NCI-H2029 treated with DMSO at 0.1 percent for 48 hours (cell line): ENCODE data around the gene MRPL3.
"Not testable (repeated sequence)": the region's sequence is repeated elsewhere in the genome, so short reads cannot be mapped to it uniquely, and the experiment has no call there.

ENCODE experiments used
- DNase-seq: peaks from one replicate; lab custom pipeline; 2025; lab: John Stamatoyannopoulos, UW

Gene MRPL3

DNA sequence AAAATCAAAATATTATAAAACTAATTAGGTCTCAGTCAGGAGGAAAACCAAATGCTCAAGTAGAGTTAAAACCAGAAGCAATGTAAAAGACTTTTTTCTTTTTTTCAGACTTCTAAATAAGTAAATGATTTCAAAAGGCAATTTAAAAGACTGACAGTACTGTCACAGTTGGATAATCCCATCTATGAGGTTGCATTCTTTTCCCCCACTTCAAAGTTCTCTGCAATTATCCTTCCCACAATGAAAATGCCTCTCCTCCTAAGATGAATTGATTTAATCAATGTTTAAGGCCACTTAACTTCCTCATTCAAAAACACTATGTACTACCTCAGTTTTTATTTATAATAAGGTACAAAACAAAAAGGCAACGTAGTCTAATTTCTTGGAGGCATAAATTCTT is 8.1 kb downstream of the MRPL3 start:
- DNase-seq = no peak

- no peak for DNase-seq
Measured at GRCh38 chr3:131491775-131492174, 11.0 kb downstream of the MRPL3 start.

DNA sequence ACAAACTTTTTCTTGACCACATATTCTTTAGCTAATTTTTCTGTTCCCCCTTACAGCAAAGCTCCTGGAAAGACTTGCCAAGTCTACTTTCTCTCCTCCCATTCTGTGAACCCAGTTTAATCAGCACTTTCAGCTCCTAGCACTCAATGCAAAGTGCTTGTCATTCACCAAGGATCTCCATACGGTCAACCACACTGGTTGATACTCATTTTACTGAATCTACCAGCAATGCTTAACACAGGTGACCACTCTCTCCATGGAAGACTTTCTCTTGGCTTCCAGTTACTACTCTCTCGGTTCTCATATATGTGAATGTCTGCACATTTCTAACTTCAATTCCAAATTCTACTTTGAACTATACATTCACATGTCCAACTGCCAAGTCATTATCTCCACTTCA is 11.7 kb downstream of the MRPL3 start:
- no peak for DNase-seq

GRCh38 chr3:131486545-131486944 is 16.2 kb downstream of the MRPL3 start:
- not testable (repeated sequence) for DNase-seq

- no peak for DNase-seq
Measured at GRCh38 chr3:131485119-131485518, 17.7 kb downstream of the MRPL3 start.

DNA sequence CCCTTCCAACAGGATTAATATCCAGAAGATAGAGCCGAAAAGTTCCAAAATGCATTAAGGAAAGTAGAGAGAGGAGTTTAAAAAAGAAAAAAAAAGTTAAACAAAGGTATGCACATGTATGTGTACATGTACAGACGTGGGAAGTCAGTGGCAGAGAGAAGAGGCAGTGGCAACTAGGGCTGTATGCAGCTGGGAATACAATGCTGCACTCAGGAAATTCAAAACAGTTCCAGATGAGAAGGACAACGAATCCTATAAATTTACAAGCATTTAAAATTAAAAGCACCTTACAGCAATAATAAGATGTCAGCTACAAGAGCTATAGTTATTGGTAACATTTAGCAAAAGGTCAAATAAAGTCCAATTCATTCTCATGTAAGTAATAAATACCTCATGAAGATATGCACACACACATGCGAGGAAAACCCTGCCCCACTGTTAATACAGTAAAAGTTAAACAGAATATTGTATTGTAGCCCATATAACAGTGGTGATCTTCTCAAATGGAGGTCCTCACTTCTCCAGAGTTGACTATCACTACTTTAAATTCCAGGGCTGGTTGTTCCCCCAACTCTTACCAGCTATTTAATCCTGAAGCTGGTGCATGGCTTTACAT is 18.2 kb downstream of the MRPL3 start:
- DNase-seq = no peak

DNA sequence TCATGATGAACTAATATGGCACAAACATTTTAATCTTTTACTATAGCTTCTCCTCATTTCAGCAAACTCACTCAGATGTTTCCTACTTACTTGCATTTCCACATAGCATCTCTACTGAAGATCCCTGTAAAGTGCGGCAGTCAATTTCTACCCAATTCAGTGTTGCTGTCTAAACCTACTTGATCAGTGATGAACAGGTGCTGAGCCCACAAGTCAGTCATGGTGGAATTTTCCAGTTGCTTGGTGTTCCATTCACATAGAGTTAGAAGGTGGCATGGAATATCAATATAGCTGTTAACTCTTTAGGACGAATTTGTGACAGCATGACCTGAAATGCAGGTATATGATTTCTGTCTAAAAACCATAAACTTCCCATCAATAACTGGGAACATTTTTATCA is 22.7 kb downstream of the MRPL3 start:
- no peak for DNase-seq

- no peak for DNase-seq
Measured at GRCh38 chr3:131477813-131478212, 25.0 kb downstream of the MRPL3 start.

DNA sequence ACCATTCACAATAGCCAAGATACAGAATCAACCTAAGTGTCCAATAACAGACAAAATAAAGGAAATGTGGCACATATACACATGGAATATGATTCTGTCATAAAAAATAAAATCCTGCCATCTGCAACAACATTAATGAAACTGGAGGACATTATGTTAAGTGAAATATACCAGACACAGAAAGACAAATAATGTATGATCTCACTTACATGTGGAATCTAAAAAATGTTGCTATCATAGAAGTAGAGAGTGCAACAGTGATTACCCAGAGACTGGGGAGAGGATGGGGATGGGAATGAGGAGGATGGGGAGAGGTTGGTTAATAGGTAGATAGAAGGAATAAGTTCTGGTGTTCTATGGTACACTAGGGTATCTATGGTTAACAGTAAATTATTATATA is 28.7 kb downstream of the MRPL3 start:
- DNase-seq = no peak

GRCh38 chr3:131470377-131470776 is 32.4 kb downstream of the MRPL3 start:
- no peak for DNase-seq

DNA sequence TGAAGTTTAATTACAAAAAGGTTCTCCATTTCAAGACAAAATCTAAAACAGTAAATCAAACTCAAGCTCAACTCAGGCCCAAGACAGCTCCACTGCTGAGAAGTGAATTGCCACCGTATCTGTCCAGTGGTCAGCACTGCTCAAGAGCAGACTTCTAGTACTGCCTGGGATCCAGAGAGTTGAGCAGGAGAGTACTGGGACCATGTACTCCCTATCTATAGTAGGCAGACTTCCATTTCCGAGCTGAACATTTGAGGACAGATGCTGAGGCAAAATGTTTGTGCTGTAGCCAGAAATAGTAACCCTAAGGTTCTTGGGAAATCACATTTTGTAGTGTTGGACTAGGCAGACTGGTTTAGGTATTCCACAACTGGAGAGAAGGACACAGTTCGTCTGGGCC is 44.1 kb downstream of the MRPL3 start:
- DNase-seq = no peak

DNA sequence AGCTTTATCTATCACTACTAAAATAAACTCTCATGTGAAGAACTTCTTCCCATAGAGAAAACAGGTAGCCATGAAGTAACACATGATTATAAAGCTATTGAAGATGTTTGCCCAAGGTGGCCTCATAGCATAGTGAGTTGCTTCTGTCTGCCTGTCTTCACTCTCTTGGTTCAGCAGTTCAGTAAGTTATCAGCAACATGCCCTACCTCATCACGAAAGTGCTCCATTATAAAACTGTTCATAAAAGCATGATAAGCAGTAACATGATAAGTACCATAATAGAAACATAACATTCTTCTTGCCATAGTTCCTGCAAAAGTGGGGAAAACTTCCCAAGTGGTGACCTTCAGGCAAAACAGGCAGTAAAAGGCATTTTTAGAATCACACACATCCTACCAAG is 45.6 kb downstream of the MRPL3 start:
- no peak for DNase-seq

DNA sequence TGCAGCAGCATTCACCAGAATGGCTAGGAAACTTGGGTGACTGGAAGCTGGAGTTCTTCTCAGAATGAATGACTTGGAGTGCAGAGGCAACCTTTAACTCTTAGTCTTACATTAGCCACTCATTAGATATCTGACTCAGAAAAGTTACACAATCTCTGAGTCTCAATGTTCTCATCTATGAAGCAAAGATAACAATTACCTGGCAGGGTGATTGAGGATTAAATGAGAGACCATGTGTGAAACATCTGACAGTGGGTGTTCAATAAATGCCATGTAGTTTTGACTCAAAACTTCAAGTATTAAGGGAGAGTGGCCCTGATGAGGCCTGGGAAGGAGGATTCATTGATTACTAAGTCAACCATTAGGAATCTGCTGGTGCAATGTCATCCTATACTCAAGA is 48.3 kb downstream of the MRPL3 start:
- no peak for DNase-seq

DNA sequence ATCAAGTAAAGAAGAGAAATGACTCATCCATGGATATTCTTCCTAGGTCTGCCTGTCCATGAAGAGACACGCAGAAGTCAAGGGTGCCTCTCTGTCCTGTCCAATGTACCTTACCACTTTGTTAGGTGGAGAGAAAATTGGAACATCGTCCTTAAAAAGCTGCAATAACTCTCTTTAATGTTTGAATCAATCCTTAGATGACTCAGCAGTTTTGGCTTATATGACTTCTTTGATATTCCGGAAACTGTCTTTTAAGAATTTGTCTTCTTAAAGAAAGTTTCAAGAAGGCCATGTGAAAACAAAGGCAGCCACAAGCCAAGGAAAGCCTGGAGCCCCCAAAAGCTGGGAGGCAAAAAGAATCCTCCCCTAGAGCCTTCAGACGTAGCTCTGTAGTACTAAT is 49.2 kb downstream of the MRPL3 start:
- no peak for DNase-seq

DNA sequence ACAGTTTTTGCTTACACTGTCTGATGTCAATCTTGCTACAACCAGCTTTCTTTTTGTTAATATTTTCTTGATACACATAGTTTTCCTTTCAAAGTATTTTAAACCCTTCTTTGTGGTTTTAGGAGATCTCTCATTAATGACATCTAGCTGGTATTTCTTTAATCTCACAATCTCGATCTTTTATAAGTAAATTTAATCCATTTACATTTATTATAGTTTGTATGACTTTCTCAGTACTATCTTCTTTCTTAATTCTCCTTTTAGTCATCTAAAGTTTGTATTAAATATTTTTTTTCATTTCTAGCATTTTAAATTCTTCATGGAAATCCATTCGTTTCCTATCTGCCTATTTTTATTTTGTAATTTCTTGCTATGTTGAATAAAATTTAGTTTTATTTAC is 55.4 kb downstream of the MRPL3 start:
- no peak for DNase-seq

DNA sequence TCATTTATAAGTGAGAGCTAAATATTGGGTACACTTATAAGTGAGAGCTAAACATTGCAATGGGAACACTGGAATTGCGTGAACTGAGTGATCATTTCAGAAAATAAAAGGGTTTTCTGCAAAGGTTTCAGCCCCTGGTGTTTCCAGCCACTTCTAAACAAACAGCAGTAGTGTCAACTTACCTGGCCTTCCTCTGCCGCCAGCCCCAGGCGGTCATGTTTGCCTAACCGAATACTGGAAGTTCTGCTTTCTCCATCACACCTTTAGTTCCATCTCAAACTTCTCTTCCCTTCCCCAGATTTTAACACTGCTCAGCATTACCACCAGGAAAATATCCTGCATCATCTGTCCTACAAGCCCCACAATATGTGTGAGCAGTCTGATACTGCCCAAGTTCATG is 58.6 kb downstream of the MRPL3 start:
- DNase-seq = no peak

GRCh38 chr3:131439084-131439483 is 63.7 kb downstream of the MRPL3 start:
- no peak for DNase-seq

GRCh38 chr3:131435000-131435399 is 67.8 kb downstream of the MRPL3 start:
- DNase-seq = no peak

GRCh38 chr3:131432441-131432840 is 70.3 kb downstream of the MRPL3 start:
- no peak for DNase-seq

DNA sequence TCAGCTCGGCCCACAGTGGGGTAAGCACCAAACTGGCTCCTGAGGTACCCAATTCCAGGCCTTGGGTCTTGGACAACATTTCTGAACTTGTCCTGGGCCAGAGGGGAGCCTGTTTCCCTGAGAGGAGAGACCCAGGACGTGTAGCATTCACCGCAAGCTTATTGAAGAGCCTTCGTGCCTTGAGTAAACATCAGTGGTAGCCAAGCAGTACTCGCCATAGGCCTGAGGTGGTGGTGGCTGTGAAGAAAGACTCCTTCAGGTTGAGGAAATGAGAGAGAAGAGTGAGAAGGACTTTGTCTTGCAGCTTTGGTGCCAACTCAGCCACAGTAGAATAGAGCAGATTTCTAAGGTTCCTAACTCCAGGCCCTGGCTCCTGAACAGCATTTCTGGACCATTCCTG is 71.0 kb downstream of the MRPL3 start:
- no peak for DNase-seq

DNA sequence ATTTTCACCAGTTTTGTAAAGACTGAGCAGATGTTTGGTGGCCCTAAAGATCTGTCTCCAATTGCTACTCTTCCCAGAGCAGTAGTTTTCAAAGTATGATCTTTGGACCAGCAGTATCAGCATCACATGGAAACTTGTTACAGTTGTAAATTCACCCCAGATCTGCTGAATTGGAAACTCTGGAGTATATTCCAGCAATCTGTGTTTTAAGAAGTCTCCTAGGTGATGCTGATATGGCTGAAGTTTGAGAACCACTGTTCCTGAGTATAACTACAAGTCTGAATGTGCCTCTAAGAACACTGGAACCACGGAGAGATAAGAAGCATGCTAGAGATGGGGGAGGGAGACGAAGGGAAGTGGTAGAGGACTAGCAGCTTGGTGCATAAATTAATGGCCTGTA is 75.5 kb downstream of the MRPL3 start:
- DNase-seq = no peak

DNA sequence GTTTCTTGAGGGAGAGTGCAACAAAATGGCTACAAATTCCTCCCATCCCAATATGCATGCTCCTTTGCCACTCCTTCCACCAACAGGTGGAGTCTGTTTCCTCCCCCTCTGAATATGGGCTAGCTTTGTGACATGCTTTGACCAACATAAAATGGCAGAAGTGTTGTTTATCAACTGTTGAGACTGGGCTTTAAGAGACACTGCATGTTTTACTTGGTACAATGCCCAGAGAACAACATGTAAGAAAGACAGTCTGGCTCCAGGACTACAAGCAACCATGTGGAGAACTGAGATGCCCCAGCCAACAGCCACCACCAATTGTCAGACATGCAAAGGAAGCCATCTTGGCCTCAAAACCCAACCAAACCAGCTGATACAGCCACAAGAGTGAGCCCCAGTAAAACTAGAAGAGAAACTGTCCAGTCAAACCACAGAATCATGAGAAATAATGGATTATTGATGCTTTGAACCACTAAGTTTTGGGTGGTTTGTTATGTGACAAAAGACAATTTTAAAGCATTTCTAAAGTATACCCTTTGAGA is 80.7 kb downstream of the MRPL3 start:
- no peak for DNase-seq

GRCh38 chr3:131421301-131421700 is 81.5 kb downstream of the MRPL3 start:
- DNase-seq = no peak

GRCh38 chr3:131417751-131418150 is 85.0 kb downstream of the MRPL3 start:
- DNase-seq = no peak
